K562 (cell line): Measurements from ENCODE around the gene TPSG1. TPM values are rescaled to one million over a fixed set of nuclear protein-coding genes. Genes with fewer than 3 reads are reported as not detected.

ENCODE experiments used
- ATAC-seq: fragments of 200-7000 bp; cut with Tn5 transposase; 3 replicates; pipeline ENCODE4 v1.9.1; 2020; ENCODE audit warnings: moderate library complexity
- BruUV-seq: library from RNA; stranded (reverse); fragments of 400-500 nt; replicated peaks from 2 replicates; lab custom pipeline; 2021; lab: Mats Ljungman, UMichigan
- CTCF ChIA-PET: fragments of 300-600 bp; formaldehyde crosslinking; extraction: SDS; loops from one replicate; lab custom pipeline; 2021; ENCODE audit warnings: low intra/inter-chr PET ratio; lab: Yijun Ruan, JAX
- POLR2A ChIA-PET: fragments of 300-600, 350-650 bp; sonication (Branson Sonifier 250); formaldehyde crosslinking; extraction: SDS; loops from one replicate; lab custom pipeline; 2021; ENCODE audit warnings: antibody characterized with exemption, inconsistent platforms; lab: Yijun Ruan, JAX
- DNase-seq, 4 experiments: peaks; one replicate each; pipeline versions ENCODE4 v3.0.0 to v3.0.0-alpha.2; 2011 to 2018; ENCODE audit warnings: low spot score in 3 of 4, mixed read lengths in 3 of 4; ENCODE audit errors: extremely low read depth in 1 of 4
- FAIRE-seq: peaks from 2 replicates; lab custom pipeline; 2011; peaks lifted over from hg19 to GRCh38; lab: Jason Lieb, UNC
- H2AFZ ChIP-seq: 2 replicates; pipeline ENCODE4 v1.6.0; 2011; ENCODE audit warnings: low read depth, low read length, control low read depth, inconsistent platforms
- H3K27ac ChIP-seq: fragments of 200-600 bp; 3 replicates; pipeline ENCODE4 v1.8.0; 2011; ENCODE audit warnings: low read depth, mild to moderate bottlenecking, control low read depth, inconsistent platforms, low read length, moderate library complexity, mixed read lengths; ENCODE audit errors: extremely low read depth
- H3K27me3 ChIP-seq, 2 experiments: fragments of 300-600 bp in 1 of 2; 2 replicates in 1 of 2; 3 replicates in 1 of 2; pipeline versions ENCODE4 v1.6.0 to v1.8.0; 2011; ENCODE audit warnings: inconsistent platforms in 2 of 2, low read length in 2 of 2, mild to moderate bottlenecking in 1 of 2, mixed read lengths in 1 of 2, moderate library complexity in 1 of 2; ENCODE audit not compliant: control insufficient read depth in 2 of 2, insufficient read depth in 2 of 2
- H3K36me3 ChIP-seq: fragments of 300-600 bp; 3 replicates; pipeline ENCODE4 v1.8.0; 2011; ENCODE audit warnings: mild to moderate bottlenecking, low read length, inconsistent platforms; ENCODE audit not compliant: control insufficient read depth, insufficient read depth
- H3K4me1 ChIP-seq, 2 experiments: fragments of 200-600 bp in 1 of 2; replicated peaks in 1 of 2; 2 replicates in 1 of 2; 3 replicates in 1 of 2; pipeline versions ENCODE4 v1.5.1 to v1.8.0; 2011; ENCODE audit warnings: inconsistent platforms in 2 of 2, low read length in 2 of 2, mild to moderate bottlenecking in 1 of 2, mixed read lengths in 1 of 2, moderate library complexity in 1 of 2; ENCODE audit not compliant: control insufficient read depth in 2 of 2, insufficient read depth in 2 of 2
- H3K4me2 ChIP-seq: 2 replicates; pipeline ENCODE4 v1.6.1; 2011; ENCODE audit warnings: low read length, control low read depth, inconsistent platforms, mixed read lengths; ENCODE audit not compliant: insufficient read depth
- H3K4me3 ChIP-seq: fragments of 200-600 bp; sonication (generic), shearing (Covaris generic); 2 replicates; pipeline ENCODE4 v1.5.1; 2016; ENCODE audit warnings: control low read depth, inconsistent platforms
- H3K79me2 ChIP-seq: fragments of 200-600 bp; 3 replicates; pipeline ENCODE4 v1.8.0; 2011; ENCODE audit warnings: low read length, inconsistent platforms; ENCODE audit not compliant: control insufficient read depth, insufficient read depth
- H3K9ac ChIP-seq, 2 experiments: 2 replicates each; pipeline versions ENCODE4 v1.6.0 to v1.6.1; 2011; ENCODE audit warnings: low read depth in 2 of 2, low read length in 2 of 2, control low read depth in 1 of 2, inconsistent platforms in 1 of 2, mild to moderate bottlenecking in 1 of 2, mixed read lengths in 1 of 2; ENCODE audit not compliant: insufficient read depth in 1 of 2
- H3K9me1 ChIP-seq: one replicate; pipeline ENCODE4 v1.6.0; 2011; ENCODE audit warnings: inconsistent platforms, mild to moderate bottlenecking, low read length, moderate library complexity; ENCODE audit not compliant: control insufficient read depth, insufficient read depth
- H3K9me3 ChIP-seq: replicated peaks from 2 replicates; pipeline ENCODE4 v1.5.1; 2011; ENCODE audit warnings: low read depth, low read length, inconsistent platforms; ENCODE audit not compliant: control insufficient read depth, insufficient read depth
- H4K20me1 ChIP-seq: replicated peaks from 2 replicates; pipeline ENCODE4 v1.6.1; 2011; ENCODE audit warnings: low read length, inconsistent platforms, mixed read lengths; ENCODE audit not compliant: control insufficient read depth, insufficient read depth
- DNMT1 ChIP-seq: fragments of 450-650 bp; IDR thresholded peaks from 2 replicates; pipeline ENCODE4 v1.6.1; 2016; ENCODE audit warnings: antibody characterized with exemption, mild to moderate bottlenecking
- EZH2 ChIP-seq: IDR thresholded peaks from 2 replicates; pipeline ENCODE4 v1.6.1; 2012; ENCODE audit warnings: low read depth, mild to moderate bottlenecking, inconsistent platforms, low read length, borderline replicate concordance
- GATA2 ChIP-seq: sonication (generic); formaldehyde crosslinking; IDR thresholded peaks from 2 replicates; pipeline ENCODE4 v1.4.0; 2020; ENCODE audit warnings: mild to moderate bottlenecking, missing genetic modification reagents
- MECOM ChIP-seq: fragments of 250-450 bp; sonication (Bioruptor Pico); IDR thresholded peaks from 2 replicates; pipeline ENCODE4 v1.8.0; 2022; ENCODE audit warnings: inconsistent platforms
- NFE2 ChIP-seq: IDR thresholded peaks from 2 replicates; pipeline ENCODE4 v1.6.1; 2014; ENCODE audit warnings: antibody characterized with exemption, low read depth
- PATZ1 ChIP-seq: fragments of 250-450 bp; sonication (Bioruptor Pico); IDR thresholded peaks from 2 replicates; pipeline ENCODE4 v1.5.0; 2020; ENCODE audit warnings: mild to moderate bottlenecking, borderline replicate concordance
- PML ChIP-seq: IDR thresholded peaks from 2 replicates; pipeline ENCODE4 v1.6.1; 2012; ENCODE audit warnings: low read length, inconsistent platforms
- SMARCA5 ChIP-seq: fragments of 450-650 bp; IDR thresholded peaks from 2 replicates; pipeline ENCODE4 v1.6.1; 2016
- ZFX ChIP-seq: sonication (generic); formaldehyde crosslinking; IDR thresholded peaks from 2 replicates; pipeline ENCODE4 v1.8.0; 2022; ENCODE audit warnings: mild to moderate bottlenecking, missing genetic modification reagents, moderate library complexity
- ZNF165 ChIP-seq: fragments of 250-450 bp; sonication (Bioruptor Pico); IDR thresholded peaks from 2 replicates; pipeline ENCODE4 v1.4.0; 2020; ENCODE audit warnings: borderline replicate concordance
- ZNF239 ChIP-seq: fragments of 250-450 bp; sonication (Bioruptor Pico); IDR thresholded peaks from 2 replicates; pipeline ENCODE4 v1.4.0; 2020; ENCODE audit warnings: mild to moderate bottlenecking
- ZNF644 ChIP-seq: fragments of 200-800 bp; sonication (Bioruptor generic); IDR thresholded peaks from 2 replicates; pipeline ENCODE4 v1.6.1; 2016; ENCODE audit warnings: low read depth, missing genetic modification characterization, missing compliant biosample characterization
- WGBS: fragments of 100-300 bp; shearing (Covaris generic); methylation state at CpG from one replicate; pipeline ENCODE4 v1.1.6; 2016; ENCODE audit warnings: low coverage, mixed read lengths; ENCODE audit not compliant: insufficient coverage; ENCODE audit errors: missing lambda C conversion rate; 5-methylcytosine and 5-hydroxymethylcytosine counted together
- in situ Hi-C: fragments of 300-500 bp; cut with MboI; formaldehyde crosslinking; loops from 4 replicates; pipeline ENCODE4 v1.15.0; 2018; ENCODE audit warnings: inconsistent platforms, mixed read lengths
- intact Hi-C: fragments of 100-400 bp; cut with micrococcal nuclease; formaldehyde crosslinking; loops from 2 replicates; pipeline ENCODE4 v1.14.2; 2022
- polyA plus RNA-seq, 8 experiments: library from polyadenylated mRNA; depleted of rRNA in 4 of 8; stranded (reverse) in 5 of 8; unstranded in 3 of 8; fragments of >200 nt; fragmentation: Nextera tagmentation in 2 of 8; fragmentation: Illumina TruSeq in 1 of 8; extraction: Ambion mirVana in 2 of 8; extraction: Trizol in 1 of 8; gene quantifications; 2 replicates each; pipeline versions ENCODE4 v1.2.1 to v1.2.3, GENCODE V29; 2011 to 2014; ENCODE audit warnings: inconsistent platforms in 1 of 8, missing spikeins in 1 of 8
- total RNA-seq, 7 experiments: library from RNA; depleted of rRNA in 6 of 7; stranded (reverse); fragments of >200 nt in 6 of 7; fragmentation: Illumina TruSeq in 2 of 7; extraction: Trizol in 2 of 7; gene quantifications; 2 replicates each; pipeline versions ENCODE4 v1.2.1 to v1.2.3, GENCODE V29; 2011 to 2021; ENCODE audit warnings: low replicate concordance in 1 of 7
- TF ChIP-seq, protein P1 (sequence below), 2 experiments: fragments of 450-650 bp in 1 of 2; sonication (generic) in 1 of 2; formaldehyde crosslinking in 1 of 2; IDR thresholded peaks in 1 of 2; conservative IDR thresholded peaks in 1 of 2; 2 replicates each; pipeline versions ENCODE4 v1.6.1 to v1.8.1; 2016 to 2023; ENCODE audit warnings: mild to moderate bottlenecking in 2 of 2, moderate library complexity in 2 of 2, inconsistent platforms in 1 of 2, missing genetic modification reagents in 1 of 2
- TF ChIP-seq, protein P2 (sequence below), 2 experiments: IDR thresholded peaks; 2 replicates each; pipeline ENCODE4 v1.6.1; 2011; ENCODE audit warnings: borderline replicate concordance in 1 of 2, control low read depth in 1 of 2, low read depth in 1 of 2, low read length in 1 of 2, mild to moderate bottlenecking in 1 of 2, mixed read lengths in 1 of 2, moderate library complexity in 1 of 2; ENCODE audit not compliant: insufficient read depth in 1 of 2, insufficient read length in 1 of 2, poor library complexity in 1 of 2, severe bottlenecking in 1 of 2; ENCODE audit errors: extremely low read depth in 1 of 2
- TF ChIP-seq, protein P3 (sequence below): fragments of 450-650 bp; formaldehyde crosslinking; IDR thresholded peaks from 2 replicates; pipeline ENCODE4 v1.4.0; 2020; ENCODE audit warnings: mild to moderate bottlenecking, mixed read lengths

The TPSG1 gene
- total and polyA plus RNA-seq, 9 of the 15 experiments (the other 6 are each of a cell fraction or from before 2014, with no cell fraction given) = not detected

DNA sequence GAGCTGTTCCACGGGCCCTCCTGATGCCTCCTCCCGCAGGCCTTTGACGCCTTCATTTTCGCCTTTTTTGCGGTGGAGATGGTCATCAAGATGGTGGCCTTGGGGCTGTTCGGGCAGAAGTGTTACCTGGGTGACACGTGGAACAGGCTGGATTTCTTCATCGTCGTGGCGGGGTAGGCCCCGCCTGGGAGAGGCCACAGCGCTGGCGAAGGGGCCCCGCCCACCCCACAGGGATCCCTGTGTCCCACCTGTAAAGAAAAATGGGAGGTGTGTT lies 29.7 kb downstream of the TPSG1 start:
- Histone ChIP-seq H3K9ac (no peak overlapping the region), H3K36me3 (no peaks in the 10 kb centered on the region), H3K4me3 (no peak overlapping the region), H3K9me3 (no peaks in the 10 kb centered on the region), H2AFZ (no peak overlapping the region), H3K27me3 (peaks cover 0 to 15% of the 10 kb centered on the region in 2 experiments; a peak in 2 of 5 replicates), H3K27ac (no peak overlapping the region), H3K79me2 (no peaks in the 10 kb centered on the region), H3K9me1 (no peaks in the 10 kb centered on the region), H3K4me2 (no peak overlapping the region), H3K4me1 (peaks cover 0 to 69% of the 10 kb centered on the region in 2 experiments; a peak in 3 of 5 replicates), H4K20me1 (peaks cover 6% of the 10 kb centered on the region; the same call in 1 of the 2 replicates)
- POLR2A ChIA-PET = interaction anchor here (0.6 kb wide), 1 partner anchor 241 kb away, joined by 3 read pairs; no protein-coding TSS in a partner anchor
- CTCF ChIA-PET = interaction anchor here (1.8 to 3.5 kb wide), 2 partner anchors 88 to 382 kb away, joined by 6 to 38 read pairs; no protein-coding TSS in a partner anchor
- WGBS = 3% methylated on average over 13 of the region's 14 CpGs
- FAIRE-seq (no peak), DNase-seq (no peak), ATAC-seq (no peak)
- no TSS peak for BruUV-seq
- TF ChIP-seq, protein P1, sequence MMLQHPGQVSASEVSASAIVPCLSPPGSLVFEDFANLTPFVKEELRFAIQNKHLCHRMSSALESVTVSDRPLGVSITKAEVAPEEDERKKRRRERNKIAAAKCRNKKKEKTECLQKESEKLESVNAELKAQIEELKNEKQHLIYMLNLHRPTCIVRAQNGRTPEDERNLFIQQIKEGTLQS (IDR thresholded peaks at IDR 0.05) = no peak
- TF ChIP-seq, protein P1 (CRISPR knock-in tag; conservative IDR thresholded peaks at IDR 0.05) = no peak
- no peak for TF ChIP-seq GATA2 (CRISPR knock-in tag)
- TF ChIP-seq DNMT1 = no peak
- peak; percentile 27; the same call in 1 of the 2 replicates for TF ChIP-seq ZFX
- no peak for TF ChIP-seq SMARCA5
- no peak for TF ChIP-seq PATZ1 (CRISPR knock-in tag)
- TF ChIP-seq PML = no peak
- TF ChIP-seq NFE2 = no peak
- TF ChIP-seq, protein P2, sequence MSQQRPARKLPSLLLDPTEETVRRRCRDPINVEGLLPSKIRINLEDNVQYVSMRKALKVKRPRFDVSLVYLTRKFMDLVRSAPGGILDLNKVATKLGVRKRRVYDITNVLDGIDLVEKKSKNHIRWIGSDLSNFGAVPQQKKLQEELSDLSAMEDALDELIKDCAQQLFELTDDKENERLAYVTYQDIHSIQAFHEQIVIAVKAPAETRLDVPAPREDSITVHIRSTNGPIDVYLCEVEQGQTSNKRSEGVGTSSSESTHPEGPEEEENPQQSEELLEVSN (IDR thresholded peaks at IDR 0.05; ENCODE audit: borderline replicate concordance in 1 of 2, extremely low read depth in 1 of 2, insufficient read depth in 1 of 2, insufficient read length in 1 of 2, low read depth in 1 of 2, low read length in 1 of 2, poor library complexity in 1 of 2, severe bottlenecking in 1 of 2) = peak in 1 of 2 experiments; percentile 44
- TF ChIP-seq ZNF644 (tag) = no peak
- no peak for TF ChIP-seq EZH2
- no peak for TF ChIP-seq MECOM (CRISPR knock-in tag)
- TF ChIP-seq, protein P3, sequence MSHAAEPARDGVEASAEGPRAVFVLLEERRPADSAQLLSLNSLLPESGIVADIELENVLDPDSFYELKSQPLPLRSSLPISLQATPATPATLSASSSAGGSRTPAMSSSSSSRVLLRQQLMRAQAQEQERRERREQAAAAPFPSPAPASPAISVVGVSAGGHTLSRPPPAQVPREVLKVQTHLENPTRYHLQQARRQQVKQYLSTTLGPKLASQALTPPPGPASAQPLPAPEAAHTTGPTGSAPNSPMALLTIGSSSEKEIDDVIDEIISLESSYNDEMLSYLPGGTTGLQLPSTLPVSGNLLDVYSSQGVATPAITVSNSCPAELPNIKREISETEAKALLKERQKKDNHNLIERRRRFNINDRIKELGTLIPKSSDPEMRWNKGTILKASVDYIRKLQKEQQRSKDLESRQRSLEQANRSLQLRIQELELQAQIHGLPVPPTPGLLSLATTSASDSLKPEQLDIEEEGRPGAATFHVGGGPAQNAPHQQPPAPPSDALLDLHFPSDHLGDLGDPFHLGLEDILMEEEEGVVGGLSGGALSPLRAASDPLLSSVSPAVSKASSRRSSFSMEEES (CRISPR knock-in tag) = no peak
- no peak for TF ChIP-seq ZNF165
- no peak for TF ChIP-seq ZNF239 (CRISPR knock-in tag)
- intact Hi-C loops = loop anchor here (2.0 kb wide), 1 partner anchor 89 kb away; no protein-coding TSS in a partner anchor
- in situ Hi-C loops = loop anchor here (5.0 kb wide), 1 partner anchor 83 kb away; no protein-coding TSS in a partner anchor
